ENCODE measurements around the gene ROBO4. TPM values are rescaled to one million over a fixed set of nuclear protein-coding genes. Genes with fewer than 3 reads are reported as not detected.

The ROBO4 gene
- total RNA-seq, 2 experiments from 2014 or later: not detected

DNA sequence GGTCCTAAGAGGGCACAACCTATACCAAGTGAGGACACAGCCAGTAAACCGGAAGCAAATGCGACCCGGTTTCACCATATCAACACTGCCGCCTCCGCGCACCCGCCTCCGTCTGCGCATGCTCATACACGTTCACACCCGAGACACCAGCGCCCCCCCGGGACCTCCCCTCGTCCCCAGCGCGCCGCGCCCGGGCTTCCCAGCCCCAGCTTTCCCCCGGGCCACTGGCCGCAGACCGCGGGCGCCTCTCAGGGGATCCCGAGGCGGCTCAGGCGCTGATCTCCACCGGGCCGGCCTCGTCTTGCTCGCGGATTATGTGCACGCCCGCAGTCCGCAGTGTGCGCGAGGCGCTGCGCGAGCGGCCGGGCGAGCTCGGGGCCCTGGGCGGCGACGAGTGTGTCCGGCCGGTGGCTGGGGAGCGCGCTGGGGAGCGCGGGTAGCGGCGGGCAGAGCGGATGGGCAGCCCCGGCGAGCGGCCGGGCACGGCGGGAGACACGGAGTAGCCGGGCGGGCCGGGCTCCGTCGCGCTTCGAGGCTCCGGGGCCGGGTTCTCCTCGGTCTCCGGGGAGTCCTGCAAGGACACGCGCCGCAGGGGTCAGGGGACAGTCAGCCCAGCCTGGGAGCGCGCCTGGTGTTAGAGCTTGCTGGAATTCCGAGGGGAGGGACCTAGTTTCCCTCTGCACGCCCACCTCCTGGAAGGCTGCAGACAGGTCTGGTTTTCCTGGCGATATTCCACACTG lies 23.4 kb upstream of the ROBO4 start:
- Mint-ChIP-seq H3K4me3 (peak overlapping the region; percentile 35), H3K27ac (no peak overlapping the region), H3K36me3 (ENCODE audit: low read depth) (no peaks in the 10 kb centered on the region), H3K27me3 (no peaks in the 10 kb centered on the region), H3K9me3 (no peaks in the 10 kb centered on the region), H3K4me1 (ENCODE audit: low read depth) (peaks cover 13% of the 10 kb centered on the region)
- TF ChIP-seq, protein P1, sequence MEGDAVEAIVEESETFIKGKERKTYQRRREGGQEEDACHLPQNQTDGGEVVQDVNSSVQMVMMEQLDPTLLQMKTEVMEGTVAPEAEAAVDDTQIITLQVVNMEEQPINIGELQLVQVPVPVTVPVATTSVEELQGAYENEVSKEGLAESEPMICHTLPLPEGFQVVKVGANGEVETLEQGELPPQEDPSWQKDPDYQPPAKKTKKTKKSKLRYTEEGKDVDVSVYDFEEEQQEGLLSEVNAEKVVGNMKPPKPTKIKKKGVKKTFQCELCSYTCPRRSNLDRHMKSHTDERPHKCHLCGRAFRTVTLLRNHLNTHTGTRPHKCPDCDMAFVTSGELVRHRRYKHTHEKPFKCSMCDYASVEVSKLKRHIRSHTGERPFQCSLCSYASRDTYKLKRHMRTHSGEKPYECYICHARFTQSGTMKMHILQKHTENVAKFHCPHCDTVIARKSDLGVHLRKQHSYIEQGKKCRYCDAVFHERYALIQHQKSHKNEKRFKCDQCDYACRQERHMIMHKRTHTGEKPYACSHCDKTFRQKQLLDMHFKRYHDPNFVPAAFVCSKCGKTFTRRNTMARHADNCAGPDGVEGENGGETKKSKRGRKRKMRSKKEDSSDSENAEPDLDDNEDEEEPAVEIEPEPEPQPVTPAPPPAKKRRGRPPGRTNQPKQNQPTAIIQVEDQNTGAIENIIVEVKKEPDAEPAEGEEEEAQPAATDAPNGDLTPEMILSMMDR (IDR thresholded peaks at IDR 0.05): no peak
- ChIA-PET POLR2A (interaction anchor here (0.6 to 2.1 kb wide), 7 partner anchors 12 to 41 kb away, joined by 3 to 9 read pairs (median 4); partner anchors contain the start of gene CCDC15), CTCF (interaction anchor here (0.6 kb wide), 2 partner anchors 31 to 45 kb away, joined by 3 read pairs; no protein-coding TSS in a partner anchor)
- ATAC-seq (peak; percentile 91), DNase-seq (peak; percentile 94)
- intact Hi-C loops (cut with micrococcal nuclease): no loop called here

DNA sequence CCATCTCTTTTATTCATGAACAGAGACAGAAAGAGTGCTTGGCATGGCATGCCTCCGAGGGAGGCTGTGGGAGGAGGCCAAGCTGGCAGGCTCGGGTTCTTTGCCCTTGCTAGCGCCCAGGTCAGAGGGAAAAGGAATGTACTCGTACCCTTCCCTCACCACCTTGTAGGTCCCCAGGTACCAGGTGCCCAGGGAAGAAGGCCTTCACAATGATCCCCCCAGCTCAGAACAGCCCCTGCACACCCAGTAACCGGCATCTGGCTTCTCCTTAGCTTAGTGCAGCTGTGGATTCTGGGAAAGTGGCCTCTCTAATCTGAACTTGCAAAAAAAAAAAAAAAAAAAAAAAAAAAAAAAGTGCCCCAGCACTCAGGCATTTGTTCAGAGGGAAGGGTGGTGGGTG lies 22.7 kb upstream of the ROBO4 start:
- no peaks in the 10 kb centered on the region for H3K27me3 Mint-ChIP-seq
- H3K36me3 Mint-ChIP-seq (ENCODE audit: low read depth): no peaks in the 10 kb centered on the region
- TF ChIP-seq, protein P1 (IDR thresholded peaks at IDR 0.05): no peak
- ATAC-seq (no peak), DNase-seq (no peak)
- intact Hi-C loops (cut with micrococcal nuclease): no loop called here
- no peak overlapping the region for H3K27ac Mint-ChIP-seq
- no peaks in the 10 kb centered on the region for H3K9me3 Mint-ChIP-seq
- ChIA-PET CTCF (interaction anchor here (0.6 to 1.7 kb wide), 3 partner anchors 21 to 44 kb away, joined by 3 to 8 read pairs (median 5); no protein-coding TSS in a partner anchor), POLR2A (interaction anchor here (0.7 to 1.5 kb wide), 4 partner anchors 17 to 40 kb away, joined by 3 to 5 read pairs (median 4); partner anchors contain the start of gene CCDC15)
- H3K4me1 Mint-ChIP-seq (ENCODE audit: low read depth): peaks cover 13% of the 10 kb centered on the region
- peak overlapping the region; percentile 35 for H3K4me3 Mint-ChIP-seq

DNA sequence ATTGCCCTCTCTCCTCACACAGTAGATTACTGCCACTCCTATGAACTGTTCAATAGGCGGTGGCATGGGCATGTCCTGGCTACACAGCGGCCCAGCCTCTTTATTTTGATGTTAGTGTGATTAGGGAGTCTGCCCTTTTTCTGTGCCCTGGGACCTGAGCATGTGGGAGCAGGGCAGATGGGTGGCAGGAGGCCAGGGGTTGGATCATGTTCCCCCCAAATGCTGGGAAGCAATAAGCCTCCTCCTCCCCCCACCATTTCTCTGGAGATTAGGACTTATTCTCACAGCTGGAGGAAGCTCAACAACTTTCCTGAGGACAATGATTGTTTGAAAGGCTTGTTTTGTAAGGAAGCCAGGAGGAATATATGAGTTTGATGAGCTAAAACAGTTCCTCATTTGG lies 22.2 kb upstream of the ROBO4 start:
- DNase-seq (no peak), ATAC-seq (no peak)
- Mint-ChIP-seq H3K4me3 (no peak overlapping the region), H3K27me3 (no peaks in the 10 kb centered on the region), H3K27ac (no peak overlapping the region), H3K9me3 (no peaks in the 10 kb centered on the region), H3K36me3 (ENCODE audit: low read depth) (no peaks in the 10 kb centered on the region), H3K4me1 (ENCODE audit: low read depth) (peaks cover 13% of the 10 kb centered on the region)
- ChIA-PET CTCF (interaction anchor here (1.4 to 1.7 kb wide), 2 partner anchors 21 to 44 kb away, joined by 5 to 8 read pairs; no protein-coding TSS in a partner anchor), POLR2A (interaction anchor here (0.7 to 1.5 kb wide), 3 partner anchors 17 to 40 kb away, joined by 3 to 5 read pairs (median 4); partner anchors contain the start of gene CCDC15)
- intact Hi-C loops (cut with micrococcal nuclease): no loop called here
- TF ChIP-seq, protein P1 (IDR thresholded peaks at IDR 0.05): no peak

DNA sequence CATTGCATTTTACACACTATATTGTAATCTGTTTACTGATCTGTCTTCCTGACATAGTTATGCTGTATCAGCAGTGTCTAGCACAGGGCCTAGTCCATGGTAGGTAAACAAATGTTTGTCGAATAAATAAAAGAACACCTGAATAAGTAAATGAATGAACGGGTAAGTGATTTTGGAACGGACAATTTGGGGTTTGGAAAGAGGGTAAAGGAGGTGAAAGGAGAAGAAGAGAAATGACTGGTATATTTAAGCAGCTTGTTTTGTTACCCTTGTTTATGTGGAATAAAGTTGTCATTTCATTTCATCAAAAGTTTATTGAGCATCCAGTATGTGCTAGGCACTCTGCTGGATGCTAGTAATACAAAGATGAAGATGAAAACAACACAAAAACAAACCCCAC lies 21.3 kb upstream of the ROBO4 start, which contains the start of gene HEPN1:
HEPN1 (plus strand) TSS at position 301 of the 400 bp plus-strand sequence.
- ATAC-seq: no peak
- Mint-ChIP-seq H3K27ac (no peak within 1 kb of the TSS), H3K9me3 (no peaks in the 10 kb centered on the region), H3K4me3 (no peak within 1 kb of the TSS), H3K27me3 (no peaks in the 10 kb centered on the region), H3K4me1 (ENCODE audit: low read depth) (peaks cover 13% of the 10 kb centered on the region), H3K36me3 (ENCODE audit: low read depth) (no peaks in the 10 kb centered on the region)
- no peak for DNase-seq
- POLR2A ChIA-PET: no interaction called here
- CTCF ChIA-PET: interaction anchor here (0.6 to 1.7 kb wide), 3 partner anchors 21 to 43 kb away, joined by 3 to 8 read pairs (median 3); no protein-coding TSS in a partner anchor
- TF ChIP-seq, protein P1 (IDR thresholded peaks at IDR 0.05): no peak
- intact Hi-C loops (cut with micrococcal nuclease): no loop called here

All from activated CD8-positive, alpha-beta T cell treated with anti-CD3 and anti-CD28 coated beads for 36 hours (primary cell).